GM15510 (cell line): ENCODE measurements around the gene RPUSD1.

Experiments used
- POLR2A ChIP-seq: IDR thresholded peaks from 3 replicates; pipeline ENCODE4 v1.6.1; 2011; ENCODE audit warnings: borderline replicate concordance; ENCODE audit not compliant: insufficient read length; ENCODE audit errors: extremely low read depth

RPUSD1 gene

DNA sequence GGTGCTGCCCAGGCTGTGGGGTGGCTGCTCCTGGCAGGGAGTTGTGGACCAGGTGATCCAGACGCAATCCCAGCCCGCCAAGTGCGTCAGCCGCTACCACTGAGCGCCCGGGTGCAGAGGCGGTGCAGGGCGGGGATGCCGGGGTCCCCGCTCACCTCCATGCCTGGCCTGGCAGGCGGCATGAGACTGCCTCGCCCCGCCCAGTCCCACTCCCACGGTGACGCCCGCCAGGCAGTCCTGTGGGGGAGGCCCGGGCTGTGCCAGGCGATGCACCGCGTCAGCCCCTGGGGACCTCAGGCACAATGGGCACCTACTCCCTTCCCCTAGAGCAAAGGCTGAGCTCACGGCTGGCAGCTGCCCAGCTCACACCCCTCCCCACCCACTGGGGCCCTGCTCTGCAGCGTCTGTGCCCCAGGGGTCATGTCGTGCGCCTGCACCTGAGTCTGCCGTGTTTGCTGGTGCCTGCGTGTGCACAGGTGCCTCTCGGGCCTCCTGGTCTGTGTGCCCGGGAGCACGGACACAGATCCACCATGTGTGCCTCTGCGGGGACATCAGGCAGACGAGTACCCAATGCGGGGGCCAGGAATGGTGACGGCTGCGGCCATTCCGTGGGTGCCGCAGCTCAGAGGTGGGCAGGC, 5.3 kb downstream of the RPUSD1 start:
- no peak for TF ChIP-seq POLR2A

DNA sequence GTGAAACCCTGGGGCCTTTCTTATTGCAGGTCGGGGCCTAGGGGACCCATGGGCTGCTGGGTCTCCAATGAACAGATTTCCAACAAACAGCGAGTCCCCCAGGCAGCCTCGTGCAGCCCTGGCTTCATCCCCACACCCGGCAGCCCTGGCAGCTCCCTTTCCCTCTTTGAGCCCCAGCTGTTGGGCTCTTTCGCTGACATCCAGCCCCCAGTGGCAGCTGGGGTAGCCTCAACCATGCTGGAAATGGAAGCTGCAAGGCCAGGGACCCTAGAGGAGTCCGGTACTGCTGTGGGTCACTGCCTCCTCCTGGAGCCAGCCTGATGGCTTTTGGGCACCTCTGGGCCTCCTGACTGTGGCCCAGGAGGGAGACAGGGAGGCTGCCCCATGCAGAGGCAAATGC, 5.9 kb downstream of the RPUSD1 start:
- TF ChIP-seq POLR2A = no peak

DNA sequence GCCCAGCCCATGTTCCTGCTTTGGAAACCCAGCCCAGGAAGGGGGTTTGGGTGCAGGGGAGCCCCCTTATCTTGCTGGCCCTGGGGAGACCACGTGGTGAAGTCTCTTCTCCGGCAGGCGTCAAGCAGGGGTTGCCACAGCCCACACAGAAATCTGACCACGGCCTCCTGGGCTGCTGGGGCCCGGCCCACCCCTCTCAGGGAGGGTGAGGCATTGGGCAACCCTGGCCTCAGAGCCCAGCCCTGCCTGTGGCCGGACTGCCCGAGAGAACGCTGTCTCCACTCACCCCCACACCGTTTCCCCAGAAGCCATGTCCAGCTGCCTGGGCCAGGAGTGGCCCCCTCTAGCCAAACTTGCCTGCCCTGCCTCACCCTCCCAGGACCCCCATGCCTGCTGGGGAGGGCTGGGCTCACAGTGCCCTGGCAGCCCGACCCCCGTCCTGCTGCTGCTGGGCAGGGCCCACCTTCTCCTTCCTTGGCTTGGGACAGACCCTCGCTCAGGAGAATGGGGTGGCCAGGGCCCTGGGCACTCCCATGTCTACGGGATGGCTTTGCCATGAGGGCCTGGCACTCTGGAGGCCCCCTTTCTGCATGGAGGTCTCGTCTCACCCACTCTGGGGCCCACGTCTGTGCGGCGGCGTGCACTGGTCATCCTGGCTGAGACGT, 6.7 kb downstream of the RPUSD1 start:
- no peak for TF ChIP-seq POLR2A

DNA sequence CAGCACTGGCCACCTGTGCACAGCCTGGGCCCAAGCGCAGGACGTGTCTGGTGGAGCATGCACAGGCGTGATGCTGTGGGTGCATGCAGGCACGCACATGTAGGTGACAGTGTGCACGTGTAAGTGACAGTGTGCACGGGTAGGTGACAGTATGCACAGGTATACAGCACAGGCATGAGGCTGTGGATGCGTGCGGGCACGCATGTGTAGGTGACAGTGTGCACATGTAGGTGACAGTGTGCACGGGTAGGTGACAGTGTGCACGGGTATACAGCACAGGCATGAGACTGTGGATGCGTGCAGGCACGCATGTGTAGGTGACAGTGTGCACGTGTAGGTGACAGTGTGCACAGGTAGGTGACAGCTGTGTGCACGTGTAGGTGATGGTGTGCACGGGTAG, 7.9 kb downstream of the RPUSD1 start:
- no peak for TF ChIP-seq POLR2A

DNA sequence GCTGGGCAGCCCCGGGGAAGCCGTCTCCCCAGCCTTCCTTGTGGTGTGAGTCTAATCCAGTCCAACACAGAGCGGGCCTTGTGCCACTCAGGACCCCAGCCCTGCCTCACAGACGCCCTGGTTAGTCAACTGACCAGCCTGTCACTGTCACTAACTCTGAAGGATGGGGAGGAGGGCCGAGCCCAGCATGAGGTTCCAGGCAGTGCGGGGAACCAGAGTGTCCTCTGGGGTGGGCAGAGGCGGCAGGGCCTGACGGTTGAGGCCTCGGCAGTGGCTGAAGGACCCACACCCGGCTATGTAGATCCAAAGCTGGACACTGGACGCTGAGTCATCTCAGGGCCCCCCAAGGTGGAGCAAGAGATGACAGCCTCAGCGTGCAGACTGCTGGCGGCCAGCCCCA, 8.6 kb downstream of the RPUSD1 start:
- TF ChIP-seq POLR2A = no peak

DNA sequence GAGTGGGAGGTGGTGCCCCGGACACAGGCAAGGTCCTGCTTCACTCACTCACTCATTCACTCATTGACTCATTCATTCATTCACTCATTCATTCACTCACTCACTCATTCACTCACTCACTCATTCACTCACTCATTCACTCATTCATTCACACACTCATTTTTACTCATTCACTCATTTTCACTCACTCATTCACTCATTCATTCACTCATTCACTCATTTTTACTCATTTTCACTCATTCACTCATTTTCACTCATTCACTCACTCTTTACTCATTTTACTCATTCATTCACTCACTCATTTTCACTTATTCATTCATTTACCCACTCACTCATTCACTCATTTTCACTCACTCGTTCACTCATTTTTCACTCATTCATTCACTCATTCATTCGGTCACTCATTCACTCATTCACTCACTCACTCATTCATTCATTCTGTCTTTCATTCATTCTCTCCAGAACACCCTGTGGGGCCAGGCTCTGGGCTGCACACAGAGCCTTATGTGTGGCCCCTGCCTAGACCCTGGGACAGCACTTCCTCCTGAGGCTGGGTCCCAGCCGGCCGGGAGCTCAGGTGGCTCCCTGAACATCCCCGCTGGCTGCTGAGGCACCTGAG, 9.2 kb downstream of the RPUSD1 start:
- TF ChIP-seq POLR2A = no peak

DNA sequence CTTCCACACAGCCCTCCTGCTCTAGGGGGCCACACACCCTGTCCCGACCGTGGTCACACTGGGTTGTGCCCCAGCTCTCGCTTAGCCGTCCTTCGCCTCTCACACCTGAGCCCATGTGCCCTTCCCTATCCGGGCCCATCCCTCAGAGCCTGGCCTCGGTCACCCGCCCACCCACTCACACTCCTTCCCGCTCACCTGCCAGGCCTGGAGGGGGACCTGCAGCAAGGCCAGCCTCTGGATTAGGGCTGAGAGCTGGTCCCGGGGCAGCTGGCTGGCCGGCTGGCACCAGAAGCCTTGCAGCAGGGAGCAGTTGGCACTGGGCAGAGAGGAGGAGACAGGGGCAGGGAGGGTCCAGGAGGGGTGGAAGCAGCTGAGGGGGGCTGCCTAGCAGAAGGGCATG, 9.7 kb downstream of the RPUSD1 start:
- no peak for TF ChIP-seq POLR2A

DNA sequence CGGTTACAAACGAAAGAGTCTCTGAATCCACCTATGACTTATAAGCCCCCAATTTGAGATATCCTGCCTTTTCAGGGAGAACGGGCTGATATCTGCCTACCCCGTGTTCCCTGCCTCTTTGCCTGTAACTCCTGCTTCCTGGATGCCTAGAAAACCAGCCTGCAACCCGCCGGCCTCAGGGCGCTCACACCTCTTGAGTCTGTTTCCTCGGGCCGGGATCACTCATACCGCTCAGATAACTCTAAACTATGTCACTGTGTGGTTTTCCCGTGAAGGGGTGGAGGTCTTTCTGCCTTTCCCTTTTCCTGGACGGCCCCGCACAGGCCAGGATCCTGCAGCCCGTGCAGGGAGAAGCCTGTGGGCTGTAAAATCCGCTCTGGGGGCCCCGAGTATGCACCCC, 10.4 kb downstream of the RPUSD1 start:
- no peak for TF ChIP-seq POLR2A

DNA sequence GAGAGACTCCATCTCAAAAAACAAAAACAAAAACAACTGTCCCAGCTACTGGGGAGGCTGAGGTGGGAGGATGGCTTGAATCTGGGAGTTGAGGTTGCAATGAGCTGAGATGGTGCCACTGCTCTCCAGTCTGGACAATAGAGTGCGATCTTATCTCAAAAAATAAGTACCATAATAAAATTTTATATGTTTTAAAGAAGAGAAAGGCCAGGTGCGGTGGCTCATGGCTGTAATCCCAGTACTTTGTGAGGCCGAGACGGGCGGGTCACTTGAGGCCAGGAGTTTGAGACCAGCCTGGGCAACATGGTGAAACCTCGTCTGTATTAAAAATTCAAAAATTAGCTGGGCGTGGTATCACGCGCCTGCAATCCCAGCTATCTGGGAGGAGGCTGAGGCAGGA, 11.4 kb downstream of the RPUSD1 start:
- TF ChIP-seq POLR2A = no peak

DNA sequence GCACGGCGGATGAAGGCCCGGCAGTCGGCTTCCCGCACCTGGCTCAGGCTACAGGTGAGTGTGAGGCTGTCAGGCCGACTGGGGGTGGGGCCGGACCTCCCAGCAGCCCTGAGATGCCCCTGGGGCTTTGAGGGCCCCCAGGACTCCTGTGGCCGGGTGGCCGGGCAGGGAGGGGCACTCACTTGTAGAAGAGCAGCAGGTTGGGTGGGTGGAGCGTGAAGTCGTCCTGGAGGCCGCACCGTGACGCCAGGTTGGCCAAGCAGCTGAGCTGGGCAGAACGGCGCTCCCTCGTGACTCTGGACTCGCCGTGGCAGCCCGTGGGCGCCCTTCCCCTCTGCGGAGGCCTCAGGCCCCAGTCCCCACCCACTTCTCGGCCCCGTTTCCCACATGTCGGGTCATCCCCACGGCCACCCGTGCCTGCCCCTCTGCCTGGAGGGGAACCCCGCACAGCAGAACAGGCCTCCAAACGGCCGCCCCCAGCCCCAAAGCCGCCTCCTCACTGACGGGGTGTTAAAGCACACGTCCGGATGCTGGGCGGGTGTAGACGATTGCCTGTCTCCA, 12.9 kb downstream of the RPUSD1 start:
- TF ChIP-seq POLR2A = no peak

DNA sequence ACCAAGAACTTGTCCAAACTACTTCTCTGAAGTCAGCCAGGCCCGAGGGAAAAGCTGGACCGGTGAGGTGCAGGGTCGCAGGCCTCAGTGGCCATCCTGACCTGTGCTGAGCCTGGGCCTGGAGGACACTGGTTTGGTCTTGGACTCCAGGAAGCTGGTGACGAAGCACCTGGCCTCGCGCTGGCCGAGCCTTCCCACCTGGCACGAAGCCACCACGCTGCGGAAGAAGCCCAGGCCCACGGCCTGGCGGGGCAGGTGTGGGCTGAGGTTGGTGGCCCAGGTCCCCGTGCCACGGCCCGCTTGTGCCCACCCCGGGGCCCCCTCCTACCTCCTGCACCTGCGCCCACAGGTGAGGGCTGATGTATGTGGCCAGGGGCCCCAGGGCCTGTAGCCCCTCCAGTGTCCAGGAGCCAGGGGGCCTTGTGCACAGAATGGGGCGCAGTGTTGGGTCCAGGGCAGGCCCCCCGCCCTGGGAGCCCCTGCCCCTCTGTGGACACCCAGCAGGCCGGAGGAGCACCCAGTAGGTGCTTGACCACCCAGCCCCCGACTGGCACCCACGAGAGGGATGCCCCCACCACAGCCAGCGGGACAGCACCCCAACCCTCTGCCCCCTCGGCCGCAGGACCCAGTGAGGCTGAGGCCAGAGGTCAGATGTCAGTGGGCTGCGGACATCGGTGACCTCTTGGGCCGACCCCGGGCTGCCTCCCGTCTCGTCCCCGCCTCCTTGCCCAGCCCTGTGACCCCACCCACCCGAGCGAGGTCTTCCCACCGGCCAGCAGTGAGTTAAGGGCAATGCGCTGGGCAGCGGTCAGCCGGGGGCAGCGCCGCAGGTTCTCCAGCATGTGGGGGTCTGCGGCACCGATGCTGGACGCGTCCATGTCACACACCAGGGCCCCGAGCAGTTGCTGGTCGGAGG, 13.8 kb downstream of the RPUSD1 start:
- no peak for TF ChIP-seq POLR2A

DNA sequence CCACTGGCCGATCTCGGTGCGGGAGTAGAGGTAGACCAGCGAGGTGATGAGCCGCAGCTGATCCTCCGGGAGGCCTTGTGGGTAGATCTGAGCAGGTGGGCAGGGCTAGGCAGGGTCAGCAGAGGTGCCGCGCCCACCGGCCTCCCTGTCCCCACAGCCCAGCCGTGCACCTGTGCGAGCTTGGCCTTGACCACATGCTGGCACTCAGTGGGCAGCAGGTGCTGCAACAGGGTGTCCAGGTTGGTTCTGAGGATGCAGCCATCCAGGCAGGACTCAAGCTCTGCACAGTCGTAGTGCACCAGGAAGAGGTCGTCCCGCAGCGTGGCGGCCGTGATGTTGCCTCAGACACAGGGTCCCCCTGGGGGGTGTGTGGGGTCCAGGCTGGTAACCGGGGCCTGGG, 15.2 kb downstream of the RPUSD1 start:
- no peak for TF ChIP-seq POLR2A

DNA sequence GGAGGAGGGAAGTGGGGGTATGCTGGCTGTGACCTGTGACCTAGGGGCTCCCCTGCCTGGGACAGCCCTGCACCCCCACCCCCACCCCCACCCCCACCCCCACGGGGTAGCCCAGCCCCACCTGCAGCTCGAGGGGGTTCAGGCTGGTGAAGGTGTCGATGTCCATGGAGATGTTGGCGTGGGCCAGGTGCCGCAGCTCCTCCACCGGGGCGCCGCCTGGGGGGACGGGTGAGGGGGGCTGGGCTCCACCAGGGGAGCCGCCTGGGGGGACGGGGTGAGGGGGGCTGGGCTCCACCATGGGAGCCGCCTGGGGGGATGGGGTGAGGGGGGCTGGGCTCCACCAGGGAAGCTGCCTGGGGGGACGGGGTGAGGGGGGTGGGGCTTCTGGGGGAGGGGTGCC, 17.8 kb downstream of the RPUSD1 start:
- no peak for TF ChIP-seq POLR2A

DNA sequence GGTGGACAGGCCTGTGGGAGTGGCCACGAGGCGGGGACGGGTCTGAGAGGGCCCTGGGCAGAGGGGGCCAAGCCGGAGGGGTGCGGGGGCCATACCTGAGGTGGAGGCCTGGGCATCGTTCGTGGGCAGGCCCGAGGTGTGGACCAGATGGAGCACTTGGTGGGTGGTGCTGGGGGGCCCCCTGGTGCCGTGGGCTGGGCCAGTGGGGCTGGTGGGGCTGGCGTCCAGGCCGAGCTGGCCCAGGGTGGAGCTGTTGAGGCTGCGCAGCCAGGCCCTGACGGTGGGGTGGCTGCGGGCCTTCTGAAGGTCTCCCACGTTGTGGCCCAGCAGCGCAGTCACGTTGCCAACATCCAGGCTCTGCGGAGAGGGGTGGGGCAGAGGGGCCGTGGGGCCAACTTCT, 18.2 kb downstream of the RPUSD1 start:
- TF ChIP-seq POLR2A = no peak
